CD14-positive monocyte (primary cell): ENCODE results near the gene COMMD10. TPM values are rescaled to one million over a fixed set of nuclear protein-coding genes. Genes with fewer than 3 reads are reported as not detected.

Experiments used
- DNase-seq, 3 donors: peaks; one replicate each; pipeline ENCODE4 v3.0.0-alpha.2; 2011 to 2022
- H2AFZ ChIP-seq: 2 replicates; pipeline ENCODE4 v1.6.0; 2012; ENCODE audit warnings: mild to moderate bottlenecking, low read depth, low read length, inconsistent platforms; ENCODE audit not compliant: insufficient read depth, poor library complexity, severe bottlenecking
- H3K27ac ChIP-seq, 2 donors: 1 replicate in 1 of 2; 2 replicates in 1 of 2; pipeline ENCODE4 v1.5.1; 2012 to 2013; ENCODE audit warnings: low read length in 2 of 2, control low read depth in 1 of 2, inconsistent platforms in 1 of 2, low read depth in 1 of 2, mild to moderate bottlenecking in 1 of 2
- H3K27me3 ChIP-seq, 2 donors: one replicate each; pipeline versions ENCODE4 v1.6.0 to v1.6.1; 2011 to 2013; ENCODE audit warnings: low read length in 2 of 2; ENCODE audit not compliant: control insufficient read depth in 2 of 2, insufficient read depth in 2 of 2
- H3K36me3 ChIP-seq, 2 donors: replicated peaks in 1 of 2; 1 replicate in 1 of 2; 2 replicates in 1 of 2; pipeline versions ENCODE4 v1.5.1 to v1.6.1; 2012 to 2013; ENCODE audit warnings: low read length in 2 of 2, control low read depth in 1 of 2, inconsistent platforms in 1 of 2, mild to moderate bottlenecking in 1 of 2; ENCODE audit not compliant: insufficient read depth in 2 of 2, control insufficient read depth in 1 of 2
- H3K4me1 ChIP-seq, 2 donors: 1 replicate in 1 of 2; 2 replicates in 1 of 2; pipeline versions ENCODE4 v1.5.1 to v1.6.1; 2012 to 2013; ENCODE audit warnings: low read length in 2 of 2, control low read depth in 1 of 2, inconsistent platforms in 1 of 2, mild to moderate bottlenecking in 1 of 2, moderate library complexity in 1 of 2; ENCODE audit not compliant: insufficient read depth in 2 of 2, control insufficient read depth in 1 of 2
- H3K4me2 ChIP-seq: replicated peaks from 2 replicates; pipeline ENCODE3; 2012; ENCODE audit warnings: low read length, moderate library complexity, mild to moderate bottlenecking; ENCODE audit not compliant: poor library complexity, severe bottlenecking; ENCODE audit errors: extremely low read depth
- H3K4me3 ChIP-seq, 3 experiments: fragments of 200-600 bp in 1 of 3; sonication (generic) in 1 of 3; replicated peaks in 1 of 3; 1 replicate in 2 of 3; 2 replicates in 1 of 3; pipeline ENCODE4 v1.5.1; 2011 to 2013; ENCODE audit warnings: low read length in 3 of 3, mild to moderate bottlenecking in 3 of 3, control low read depth in 2 of 3, low read depth in 2 of 3, inconsistent platforms in 1 of 3, moderate library complexity in 1 of 3
- H3K79me2 ChIP-seq: 2 replicates; pipeline ENCODE4 v1.6.0; 2012; ENCODE audit warnings: mild to moderate bottlenecking, control low read depth, inconsistent platforms, low read length, moderate library complexity; ENCODE audit not compliant: insufficient read depth
- H3K9ac ChIP-seq: 2 replicates; pipeline ENCODE4 v1.6.0; 2017; ENCODE audit warnings: low read length, mild to moderate bottlenecking; ENCODE audit not compliant: insufficient read depth, poor library complexity, severe bottlenecking
- H3K9me3 ChIP-seq, 2 donors: replicated peaks in 1 of 2; 1 replicate in 1 of 2; 2 replicates in 1 of 2; pipeline versions ENCODE4 v1.5.1 to v1.6.1; 2012 to 2013; ENCODE audit warnings: low read length in 2 of 2, control low read depth in 1 of 2; ENCODE audit not compliant: control insufficient read depth in 1 of 2, insufficient read depth in 1 of 2
- H4K20me1 ChIP-seq: 2 replicates; pipeline ENCODE4 v1.6.0; 2012; ENCODE audit warnings: mild to moderate bottlenecking, low read length, control low read depth, moderate library complexity; ENCODE audit not compliant: insufficient read depth
- H3K27ac Mint-ChIP-seq, 7 donors: one replicate each; pipeline ENCODE4 v1.8.0; 2020; ENCODE audit warnings: mild to moderate bottlenecking in 7 of 7, mixed read lengths in 7 of 7, moderate library complexity in 6 of 7, inconsistent platforms in 2 of 7
- H3K27me3 Mint-ChIP-seq, 3 donors: one replicate each; pipeline ENCODE4 v1.8.0; 2021 to 2022; ENCODE audit warnings: low read depth in 3 of 3, mild to moderate bottlenecking in 3 of 3, mixed read lengths in 3 of 3, moderate library complexity in 3 of 3, inconsistent platforms in 1 of 3
- H3K36me3 Mint-ChIP-seq, 2 donors: one replicate each; pipeline ENCODE4 v1.8.0; 2020; ENCODE audit warnings: mixed read lengths in 2 of 2, inconsistent platforms in 1 of 2, mild to moderate bottlenecking in 1 of 2
- H3K4me1 Mint-ChIP-seq: one replicate; pipeline ENCODE4 v1.8.0; 2020; ENCODE audit warnings: mild to moderate bottlenecking, mixed read lengths
- H3K4me3 Mint-ChIP-seq, 2 donors: one replicate each; pipeline ENCODE4 v1.8.0; 2020; ENCODE audit warnings: mild to moderate bottlenecking in 2 of 2, mixed read lengths in 2 of 2, moderate library complexity in 1 of 2
- H3K9me3 Mint-ChIP-seq, 7 donors: one replicate each; pipeline ENCODE4 v1.8.0; 2020 to 2022; ENCODE audit warnings: mixed read lengths in 7 of 7, mild to moderate bottlenecking in 6 of 7, moderate library complexity in 6 of 7, inconsistent platforms in 2 of 7
- WGBS: methylation state at CpG from one replicate; pipeline ENCODE4 v1.1.5; 2013; ENCODE audit warnings: missing lambda C conversion rate; ENCODE audit not compliant: insufficient coverage; 5-methylcytosine and 5-hydroxymethylcytosine counted together
- intact Hi-C, 2 donors: fragments of 100-400 bp; cut with micrococcal nuclease; formaldehyde crosslinking; loops; one replicate each; pipeline versions ENCODE4 v1.15.0 to v1.15.1; 2023
- polyA plus RNA-seq, 3 donors: library from polyadenylated mRNA; depleted of rRNA in 1 of 3; unstranded in 2 of 3; stranded (reverse) in 1 of 3; fragments of 300-500 nt in 2 of 3; fragments of >200 nt in 1 of 3; fragmentation: Illumina TruSeq in 2 of 3; gene quantifications; 1 replicate in 2 of 3; 2 replicates in 1 of 3; pipeline ENCODE4 v1.2.3, GENCODE V29; 2012 to 2021
- TF ChIP-seq, protein P1 (sequence below): fragments of 200-600 bp; IDR thresholded peaks from one replicate; pipeline ENCODE4 v1.8.0; 2022; ENCODE audit warnings: antibody characterized with exemption, mild to moderate bottlenecking

The COMMD10 gene
- polyA plus RNA-seq, 3 donors = 16.9 to 86.1 (median 61.2) TPM

DNA sequence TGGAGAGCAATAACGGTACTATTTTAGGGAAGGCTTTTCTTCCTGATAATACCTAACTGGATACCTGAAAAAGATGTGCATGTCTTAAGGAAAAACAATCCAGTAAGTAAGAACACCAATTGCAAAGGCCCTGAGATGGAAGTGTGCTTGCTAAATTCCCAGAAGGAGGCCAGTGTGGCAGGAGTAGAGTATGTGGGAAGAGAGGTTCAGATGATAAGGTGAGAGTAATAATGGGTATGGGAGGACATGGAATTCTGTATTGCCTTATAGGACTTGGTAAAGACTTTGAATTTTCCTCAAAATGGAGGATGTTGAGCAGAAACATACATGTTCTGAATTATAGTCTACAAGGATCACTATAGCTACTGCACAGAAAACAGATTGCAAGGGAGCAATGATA, 89.3 kb downstream of the COMMD10 start:
- H3K27ac Mint-ChIP-seq = no peak overlapping the region
- intact Hi-C loops = no loop called here
- no CpG with 5 or more reads among the region's 1 CpG for WGBS

DNA sequence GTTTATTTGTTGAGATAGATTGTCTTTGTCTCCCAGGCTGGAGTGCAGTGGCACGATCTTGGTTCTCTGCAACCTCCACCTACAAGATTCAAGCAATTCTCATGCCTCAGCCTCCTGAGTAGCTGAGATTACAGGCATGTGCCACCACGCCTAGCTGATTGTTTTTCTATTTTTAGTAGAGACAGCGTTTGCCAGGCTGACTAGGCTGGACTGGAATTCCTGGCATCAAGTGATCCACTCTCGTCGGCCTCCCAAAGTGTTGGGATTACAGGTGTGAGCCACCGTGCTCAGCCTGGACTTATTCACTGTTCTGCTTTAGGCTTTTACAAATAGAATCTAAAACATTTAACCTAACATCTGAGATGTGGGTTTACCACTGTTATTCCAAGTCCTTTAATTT, 91.3 kb downstream of the COMMD10 start:
- Histone ChIP-seq H3K9me3 (no peaks in the 10 kb centered on the region), H3K79me2 (no peaks in the 10 kb centered on the region), H4K20me1 (no peaks in the 10 kb centered on the region), H3K36me3 (no peaks in the 10 kb centered on the region), H2AFZ (no peak overlapping the region), H3K4me3 (no peak overlapping the region), H3K27me3 (no peaks in the 10 kb centered on the region), H3K9ac (no peak overlapping the region), H3K4me1 (no peaks in the 10 kb centered on the region), H3K27ac (no peak overlapping the region), H3K4me2 (no peak overlapping the region)
- peaks cover 3 to 9% of the 10 kb centered on the region in 2 donors for H3K36me3 Mint-ChIP-seq
- no peak for DNase-seq
- no peaks in the 10 kb centered on the region for H3K27me3 Mint-ChIP-seq
- no peak overlapping the region for H3K27ac Mint-ChIP-seq
- TF ChIP-seq, protein P1, sequence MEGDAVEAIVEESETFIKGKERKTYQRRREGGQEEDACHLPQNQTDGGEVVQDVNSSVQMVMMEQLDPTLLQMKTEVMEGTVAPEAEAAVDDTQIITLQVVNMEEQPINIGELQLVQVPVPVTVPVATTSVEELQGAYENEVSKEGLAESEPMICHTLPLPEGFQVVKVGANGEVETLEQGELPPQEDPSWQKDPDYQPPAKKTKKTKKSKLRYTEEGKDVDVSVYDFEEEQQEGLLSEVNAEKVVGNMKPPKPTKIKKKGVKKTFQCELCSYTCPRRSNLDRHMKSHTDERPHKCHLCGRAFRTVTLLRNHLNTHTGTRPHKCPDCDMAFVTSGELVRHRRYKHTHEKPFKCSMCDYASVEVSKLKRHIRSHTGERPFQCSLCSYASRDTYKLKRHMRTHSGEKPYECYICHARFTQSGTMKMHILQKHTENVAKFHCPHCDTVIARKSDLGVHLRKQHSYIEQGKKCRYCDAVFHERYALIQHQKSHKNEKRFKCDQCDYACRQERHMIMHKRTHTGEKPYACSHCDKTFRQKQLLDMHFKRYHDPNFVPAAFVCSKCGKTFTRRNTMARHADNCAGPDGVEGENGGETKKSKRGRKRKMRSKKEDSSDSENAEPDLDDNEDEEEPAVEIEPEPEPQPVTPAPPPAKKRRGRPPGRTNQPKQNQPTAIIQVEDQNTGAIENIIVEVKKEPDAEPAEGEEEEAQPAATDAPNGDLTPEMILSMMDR = no peak
- WGBS = 100% methylated on average over 3 of the region's 6 CpGs
- peaks cover 6% of the 10 kb centered on the region for H3K4me1 Mint-ChIP-seq
- H3K9me3 Mint-ChIP-seq = peaks cover 0 to 9% (median 7%) of the 10 kb centered on the region in 7 donors
- intact Hi-C loops = no loop called here
- no peak overlapping the region for H3K4me3 Mint-ChIP-seq

More for the DNA sequence above, 89.3 kb downstream of the COMMD10 start:
- H2AFZ ChIP-seq = no peak overlapping the region
- Mint-ChIP-seq H3K27me3 (no peaks in the 10 kb centered on the region), H3K9me3 (peaks cover under 1 to 25% (median 12%) of the 10 kb centered on the region in 7 donors), H3K4me1 (peaks cover 6% of the 10 kb centered on the region), H3K4me3 (no peak overlapping the region), H3K36me3 (peaks cover 3 to 8% of the 10 kb centered on the region in 2 donors)
- no peak overlapping the region for H3K4me3 ChIP-seq
- H3K4me1 ChIP-seq = no peaks in the 10 kb centered on the region
- no peaks in the 10 kb centered on the region for H3K27me3 ChIP-seq
- H3K36me3 ChIP-seq = no peaks in the 10 kb centered on the region
- H3K79me2 ChIP-seq = no peaks in the 10 kb centered on the region
- H3K27ac ChIP-seq = no peak overlapping the region
- no peak overlapping the region for H3K9ac ChIP-seq
- no peaks in the 10 kb centered on the region for H4K20me1 ChIP-seq
- H3K9me3 ChIP-seq = no peaks in the 10 kb centered on the region
- no peak for DNase-seq
- TF ChIP-seq, protein P1 = no peak
- H3K4me2 ChIP-seq = no peak overlapping the region
